Activated effector memory CD4-positive, alpha-beta T cell treated with anti-CD3 and anti-CD28 coated beads, Interleukin-2, amount 50 U/mL, for 16 hours (primary cell): Measurements from ENCODE around the gene SHISA9.
"Not testable (repeated sequence)": the region's sequence is repeated elsewhere in the genome, so short reads cannot be mapped to it uniquely, and the experiment has no call there.

ENCODE experiments used
- DNase-seq: peaks from one replicate; pipeline ENCODE4 v3.0.0-alpha.2; 2020

Gene SHISA9

GRCh38 chr16:12900599-12901203 is 697 bp upstream of the SHISA9 start:
- DNase-seq, result no peak

- no peak for DNase-seq
Observed at GRCh38 chr16:12901204-12901596, 198 bp upstream of the SHISA9 start.

GRCh38 chr16:12902511-12903372 is 1.3 kb downstream of the SHISA9 start:
- no peak for DNase-seq

GRCh38 chr16:12903407-12904328 is 2.3 kb downstream of the SHISA9 start:
- DNase-seq, result no peak

- DNase-seq, result no peak
Observed at GRCh38 chr16:12904329-12904671, 2.9 kb downstream of the SHISA9 start.

- DNase-seq, result no peak
Observed at GRCh38 chr16:12906271-12906670, 4.9 kb downstream of the SHISA9 start.

GRCh38 chr16:12906765-12907516 is 5.5 kb downstream of the SHISA9 start:
- DNase-seq, result no peak

- no peak for DNase-seq
Observed at GRCh38 chr16:12907670-12908233, 6.4 kb downstream of the SHISA9 start.

GRCh38 chr16:12917246-12917645 is 15.8 kb downstream of the SHISA9 start:
- DNase-seq, result no peak

- no peak for DNase-seq
Observed at GRCh38 chr16:12917653-12918052, 16.3 kb downstream of the SHISA9 start.

GRCh38 chr16:12920739-12921138 is 19.3 kb downstream of the SHISA9 start:
- DNase-seq, result no peak

GRCh38 chr16:12923640-12924039 is 22.2 kb downstream of the SHISA9 start:
- not testable (repeated sequence) for DNase-seq

- DNase-seq, result no peak
Observed at GRCh38 chr16:12925026-12925800, 23.8 kb downstream of the SHISA9 start.

GRCh38 chr16:12927591-12927990 is 26.2 kb downstream of the SHISA9 start:
- no peak for DNase-seq

- no peak for DNase-seq
Observed at GRCh38 chr16:12930881-12931280, 29.5 kb downstream of the SHISA9 start.

GRCh38 chr16:12936391-12936790 is 35.0 kb downstream of the SHISA9 start:
- DNase-seq, result no peak

GRCh38 chr16:12941896-12942295 is 40.5 kb downstream of the SHISA9 start:
- DNase-seq, result no peak

- DNase-seq, result no peak
Observed at GRCh38 chr16:12942861-12943260, 41.5 kb downstream of the SHISA9 start.

GRCh38 chr16:12944300-12944699 is 42.9 kb downstream of the SHISA9 start:
- DNase-seq, result no peak

- no peak for DNase-seq
Observed at GRCh38 chr16:12951392-12951791, 50.0 kb downstream of the SHISA9 start.

GRCh38 chr16:12951976-12952375 is 50.6 kb downstream of the SHISA9 start:
- DNase-seq, result no peak

GRCh38 chr16:12958366-12958765 is 57.0 kb downstream of the SHISA9 start:
- DNase-seq, result no peak
